Nephron (organoid): ENCODE results near the gene STAM2.

Experiments
- H3K27ac Mint-ChIP-seq, 3 experiments: 2 replicates each; pipeline ENCODE4 v1.8.0; 2020; ENCODE audit warnings: mixed read lengths in 3 of 3, mild to moderate bottlenecking in 2 of 3, moderate library complexity in 1 of 3
- H3K27me3 Mint-ChIP-seq: 2 replicates; pipeline ENCODE4 v1.8.0; 2021; ENCODE audit warnings: low read depth, mild to moderate bottlenecking, moderate library complexity, mixed read lengths
- H3K36me3 Mint-ChIP-seq: 2 replicates; pipeline ENCODE4 v1.8.0; 2020; ENCODE audit warnings: low read depth, mixed read lengths
- H3K4me1 Mint-ChIP-seq: 2 replicates; pipeline ENCODE4 v1.8.0; 2020; ENCODE audit warnings: mixed read lengths
- H3K4me3 Mint-ChIP-seq, 3 experiments: 2 replicates each; pipeline ENCODE4 v1.8.0; 2020; ENCODE audit warnings: mild to moderate bottlenecking in 3 of 3, mixed read lengths in 3 of 3, moderate library complexity in 2 of 3
- H3K9me3 Mint-ChIP-seq: 2 replicates; pipeline ENCODE4 v1.8.0; 2020; ENCODE audit warnings: mixed read lengths
- TF ChIP-seq, protein P1 (sequence below), 3 experiments: fragments of 200-600 bp; sonication (generic); IDR thresholded peaks; one replicate each; pipeline ENCODE4 v1.5.0; 2021; ENCODE audit warnings: antibody characterized with exemption in 3 of 3; ENCODE audit not compliant: unreplicated experiment in 3 of 3

The STAM2 gene

DNA sequence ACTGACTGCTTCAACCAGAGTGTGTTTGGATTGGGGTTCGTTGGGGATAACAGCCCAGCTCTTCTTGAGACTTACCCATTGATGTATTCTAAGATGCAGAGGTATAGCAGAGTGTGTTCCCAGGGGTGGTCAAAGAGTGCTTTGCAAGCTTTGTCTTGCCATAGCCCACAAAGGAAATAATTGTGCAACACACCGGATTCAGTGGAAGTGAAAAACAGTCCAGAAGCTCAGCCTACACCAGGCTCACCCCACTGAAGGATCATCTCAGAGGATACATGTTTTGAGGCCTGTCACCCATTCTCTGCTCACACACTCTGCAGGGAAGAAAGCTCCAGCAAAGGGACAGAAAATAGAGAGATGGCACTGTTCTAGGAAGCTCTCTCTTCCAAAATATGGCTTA, 86.3 kb downstream of the STAM2 start:
- no peak overlapping the region for H3K27ac Mint-ChIP-seq
- H3K4me1 Mint-ChIP-seq, result peaks cover 9% of the 10 kb centered on the region
- no peak overlapping the region for H3K4me3 Mint-ChIP-seq
- no peaks in the 10 kb centered on the region for H3K9me3 Mint-ChIP-seq
- TF ChIP-seq, protein P1, sequence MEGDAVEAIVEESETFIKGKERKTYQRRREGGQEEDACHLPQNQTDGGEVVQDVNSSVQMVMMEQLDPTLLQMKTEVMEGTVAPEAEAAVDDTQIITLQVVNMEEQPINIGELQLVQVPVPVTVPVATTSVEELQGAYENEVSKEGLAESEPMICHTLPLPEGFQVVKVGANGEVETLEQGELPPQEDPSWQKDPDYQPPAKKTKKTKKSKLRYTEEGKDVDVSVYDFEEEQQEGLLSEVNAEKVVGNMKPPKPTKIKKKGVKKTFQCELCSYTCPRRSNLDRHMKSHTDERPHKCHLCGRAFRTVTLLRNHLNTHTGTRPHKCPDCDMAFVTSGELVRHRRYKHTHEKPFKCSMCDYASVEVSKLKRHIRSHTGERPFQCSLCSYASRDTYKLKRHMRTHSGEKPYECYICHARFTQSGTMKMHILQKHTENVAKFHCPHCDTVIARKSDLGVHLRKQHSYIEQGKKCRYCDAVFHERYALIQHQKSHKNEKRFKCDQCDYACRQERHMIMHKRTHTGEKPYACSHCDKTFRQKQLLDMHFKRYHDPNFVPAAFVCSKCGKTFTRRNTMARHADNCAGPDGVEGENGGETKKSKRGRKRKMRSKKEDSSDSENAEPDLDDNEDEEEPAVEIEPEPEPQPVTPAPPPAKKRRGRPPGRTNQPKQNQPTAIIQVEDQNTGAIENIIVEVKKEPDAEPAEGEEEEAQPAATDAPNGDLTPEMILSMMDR (IDR thresholded peaks at IDR 0.05; ENCODE audit: unreplicated experiment in 3 of 3), result no peak
- H3K36me3 Mint-ChIP-seq, result no peaks in the 10 kb centered on the region
- peaks cover 8% of the 10 kb centered on the region for H3K27me3 Mint-ChIP-seq

DNA sequence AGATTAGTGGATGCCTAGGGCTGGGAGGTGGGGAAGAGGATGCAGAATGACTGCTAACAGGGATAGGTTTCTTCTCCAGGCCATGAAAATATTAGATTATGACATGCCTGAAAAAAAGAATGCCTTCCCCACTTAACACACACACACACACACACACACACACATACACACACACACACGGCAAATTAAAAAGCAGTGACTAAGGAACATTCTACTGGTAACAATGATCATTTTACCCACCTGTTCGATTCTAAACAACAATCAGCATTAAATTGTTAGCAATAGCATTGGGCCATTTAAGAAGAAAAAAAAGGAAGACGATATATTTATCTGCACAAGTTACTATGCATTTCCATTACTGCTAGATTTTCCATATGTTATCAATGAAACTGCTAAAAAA, 87.6 kb downstream of the STAM2 start:
- TF ChIP-seq, protein P1 (IDR thresholded peaks at IDR 0.05; ENCODE audit: unreplicated experiment in 3 of 3), result no peak
- Mint-ChIP-seq H3K27me3 (peaks cover 4% of the 10 kb centered on the region), H3K4me3 (no peak overlapping the region), H3K9me3 (no peaks in the 10 kb centered on the region), H3K4me1 (peaks cover 5% of the 10 kb centered on the region), H3K36me3 (no peaks in the 10 kb centered on the region), H3K27ac (no peak overlapping the region)

DNA sequence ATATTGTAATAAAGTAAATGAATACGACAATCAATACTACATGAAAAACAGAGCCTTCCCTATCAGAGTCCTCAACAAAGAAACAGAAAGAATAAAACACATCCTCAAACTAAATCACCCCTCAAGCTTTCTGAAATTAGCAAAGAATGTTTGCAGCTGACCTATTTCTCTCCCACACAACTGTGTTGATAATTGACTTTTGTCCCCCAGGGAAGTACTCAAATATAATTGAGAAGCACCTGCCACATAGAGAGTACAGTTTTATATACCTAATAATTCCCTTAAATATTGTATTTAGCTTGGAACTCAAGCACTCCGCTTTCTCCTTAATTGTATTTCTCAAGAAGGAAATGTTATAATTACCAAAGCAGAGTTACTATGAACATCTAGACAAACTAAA, 89.3 kb downstream of the STAM2 start:
- H3K9me3 Mint-ChIP-seq, result no peaks in the 10 kb centered on the region
- peaks cover 5% of the 10 kb centered on the region for H3K4me1 Mint-ChIP-seq
- H3K27me3 Mint-ChIP-seq, result peaks cover 4% of the 10 kb centered on the region
- H3K36me3 Mint-ChIP-seq, result no peaks in the 10 kb centered on the region
- no peak overlapping the region for H3K4me3 Mint-ChIP-seq
- TF ChIP-seq, protein P1 (IDR thresholded peaks at IDR 0.05; ENCODE audit: unreplicated experiment in 3 of 3), result no peak
- H3K27ac Mint-ChIP-seq, result no peak overlapping the region

DNA sequence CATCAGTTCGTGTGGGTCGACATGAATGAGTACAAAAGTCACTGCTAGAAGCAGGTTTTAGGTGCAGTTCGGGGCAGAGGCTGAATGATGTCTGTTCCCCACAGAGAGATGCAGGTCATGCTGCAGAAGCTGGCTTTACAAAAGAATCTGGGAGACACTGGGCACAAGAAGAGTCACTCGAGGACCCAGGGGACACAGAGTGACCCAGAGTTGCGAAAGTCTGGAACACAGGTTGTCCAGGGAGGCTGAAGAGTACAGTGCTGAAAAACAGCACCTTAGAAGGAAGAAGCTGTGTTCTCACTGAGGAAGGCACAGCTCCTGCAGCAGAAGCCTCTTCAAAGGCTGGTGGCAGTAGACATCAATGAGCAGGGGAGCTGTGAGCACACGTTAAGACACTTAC, 91.5 kb downstream of the STAM2 start:
- no peaks in the 10 kb centered on the region for H3K27me3 Mint-ChIP-seq
- no peaks in the 10 kb centered on the region for H3K9me3 Mint-ChIP-seq
- TF ChIP-seq, protein P1 (IDR thresholded peaks at IDR 0.05; ENCODE audit: unreplicated experiment in 3 of 3), result no peak

DNA sequence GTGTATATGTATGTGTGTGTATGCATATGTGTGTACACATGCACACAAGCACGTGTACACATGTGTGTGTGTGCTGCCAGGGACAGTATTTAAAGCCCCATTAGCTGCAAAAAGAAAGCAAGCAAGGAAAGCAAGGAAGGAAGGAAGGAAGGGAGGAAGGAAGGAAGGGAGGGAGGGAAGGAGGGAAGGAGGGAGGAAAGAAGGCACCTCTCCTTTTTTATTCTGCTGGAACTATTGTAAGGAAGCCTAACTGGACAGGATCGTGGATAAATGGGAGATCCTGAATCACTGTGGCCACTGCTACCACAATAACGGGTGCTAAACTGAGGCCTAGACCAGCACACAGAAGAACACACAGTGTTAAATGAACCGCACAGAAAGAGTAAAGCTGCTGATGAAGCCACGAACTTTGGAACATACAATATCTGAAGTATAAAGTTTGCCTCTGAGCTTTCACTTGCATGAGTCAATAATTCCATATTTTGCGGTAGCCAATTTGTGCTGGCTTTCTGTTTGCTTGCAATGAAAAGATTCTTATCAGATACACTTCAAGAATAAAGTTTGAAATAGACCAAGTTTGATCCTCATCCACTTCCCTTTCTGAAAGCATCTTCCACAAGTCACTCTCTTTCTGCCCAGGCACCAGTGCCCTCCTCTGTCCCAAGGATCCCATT, 92.2 kb downstream of the STAM2 start:
- peaks cover 5% of the 10 kb centered on the region for H3K4me1 Mint-ChIP-seq
- no peak overlapping the region for H3K4me3 Mint-ChIP-seq
- no peak overlapping the region for H3K27ac Mint-ChIP-seq
- H3K27me3 Mint-ChIP-seq, result no peaks in the 10 kb centered on the region
- TF ChIP-seq, protein P1 (IDR thresholded peaks at IDR 0.05; ENCODE audit: unreplicated experiment in 3 of 3), result no peak
- H3K9me3 Mint-ChIP-seq, result no peaks in the 10 kb centered on the region
- H3K36me3 Mint-ChIP-seq, result no peaks in the 10 kb centered on the region

More for the DNA sequence above, 91.5 kb downstream of the STAM2 start:
- Mint-ChIP-seq H3K27ac (no peak overlapping the region), H3K4me1 (peaks cover 5% of the 10 kb centered on the region), H3K4me3 (no peak overlapping the region), H3K36me3 (no peaks in the 10 kb centered on the region)

DNA sequence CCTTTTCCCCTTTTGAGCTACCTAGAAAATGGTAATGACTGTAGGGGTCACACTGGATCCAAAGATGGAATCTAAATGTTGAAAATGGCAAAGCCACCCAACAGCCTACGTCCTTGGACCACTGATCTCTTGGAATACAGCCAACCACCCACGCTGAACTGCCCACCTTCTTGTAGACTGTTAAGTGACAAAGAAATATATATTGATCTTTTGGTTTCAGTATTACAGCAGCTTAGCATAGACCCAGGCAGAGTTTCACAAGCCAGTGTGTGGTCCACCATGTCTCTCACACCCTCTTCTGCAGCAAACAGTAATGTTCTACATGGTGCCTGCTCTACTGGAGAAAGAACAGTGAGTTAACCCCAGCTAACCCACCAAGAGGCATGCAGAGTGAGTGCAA, 96.9 kb downstream of the STAM2 start:
- TF ChIP-seq, protein P1 (IDR thresholded peaks at IDR 0.05; ENCODE audit: unreplicated experiment in 3 of 3), result no peak
- H3K4me3 Mint-ChIP-seq, result no peak overlapping the region
- peaks cover 3% of the 10 kb centered on the region for H3K36me3 Mint-ChIP-seq
- peaks cover 4% of the 10 kb centered on the region for H3K27me3 Mint-ChIP-seq
- H3K27ac Mint-ChIP-seq, result no peak overlapping the region
- peaks cover 8% of the 10 kb centered on the region for H3K4me1 Mint-ChIP-seq
- no peaks in the 10 kb centered on the region for H3K9me3 Mint-ChIP-seq
